ENCODE measurements around the gene RBMS1.
A peak's percentile ranks its signal among the peaks of the same experiment; 100 is the strongest.

The RBMS1 gene

DNA sequence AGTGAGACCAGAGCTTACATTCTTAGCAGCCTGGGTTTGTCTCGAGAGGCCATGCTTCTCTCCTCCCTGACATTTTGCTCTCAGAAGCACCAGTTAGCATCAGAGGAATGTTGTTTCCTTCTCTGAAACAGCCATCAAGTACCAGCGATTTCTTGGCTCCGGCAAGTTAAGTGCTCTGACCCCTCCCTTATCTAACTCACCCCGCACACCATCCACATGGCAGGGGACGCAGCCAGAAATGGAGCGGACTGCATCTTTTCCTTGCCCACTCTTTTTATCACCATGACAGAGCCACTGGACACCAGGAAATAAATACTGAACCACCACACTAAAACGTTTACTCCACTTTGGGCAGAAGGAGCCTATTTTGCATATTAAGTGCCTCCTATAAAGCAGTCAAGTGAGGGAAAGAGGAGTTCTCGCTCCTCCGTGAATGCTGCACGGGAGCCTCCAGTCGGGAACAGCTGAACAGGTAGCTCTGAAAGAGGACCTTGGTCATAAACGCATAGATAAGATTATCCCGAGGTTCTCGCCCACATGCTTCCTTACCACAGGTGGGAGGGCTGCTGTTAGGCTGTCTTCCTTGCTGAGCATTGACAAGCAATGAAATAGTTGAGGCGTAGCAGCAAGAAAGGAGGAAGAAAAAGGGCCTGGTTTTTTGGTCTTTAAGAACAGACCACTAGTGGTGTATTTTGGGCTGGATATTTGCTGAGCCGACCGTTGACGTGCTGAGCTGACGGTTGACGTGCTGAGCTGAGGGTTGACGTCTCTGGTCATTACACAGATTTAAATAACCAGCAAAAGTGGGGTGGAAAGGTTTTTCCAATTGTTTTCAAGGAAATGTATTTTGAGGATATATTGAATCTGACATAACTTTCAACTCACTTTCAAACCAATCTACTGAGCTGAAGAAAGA lies 222.2 kb downstream of the RBMS1 start:
- peak in 1 of 14 donors; percentile 35 for DNase-seq

DNA sequence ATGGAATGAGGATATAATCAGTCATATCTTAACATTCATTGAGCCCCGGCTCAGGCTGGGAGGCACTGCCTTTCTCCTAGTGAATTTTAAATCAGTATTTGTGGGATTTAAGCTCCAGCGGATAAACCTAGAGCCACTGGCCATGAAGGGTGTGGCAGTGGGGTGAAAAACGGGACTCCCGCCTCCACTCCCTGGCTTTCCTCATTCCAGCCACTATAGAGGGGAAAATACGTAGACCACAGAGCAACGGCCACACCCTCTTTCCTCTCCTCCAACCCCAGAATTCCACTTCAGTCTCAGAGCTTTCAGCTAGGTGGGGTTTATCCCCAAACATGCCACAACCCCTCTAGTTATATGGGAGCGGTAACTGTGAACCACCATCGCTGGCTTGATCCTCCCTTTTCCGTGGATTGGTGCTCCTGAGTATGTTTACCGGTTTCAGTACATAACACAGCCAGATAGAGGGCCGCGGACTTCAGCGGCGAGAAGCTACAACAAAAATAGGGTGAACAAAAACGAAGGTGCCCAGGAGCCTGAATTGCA lies 223.0 kb downstream of the RBMS1 start:
- peak in 3 of 14 donors; percentile 17 to 35 (median 24) for DNase-seq

DNA sequence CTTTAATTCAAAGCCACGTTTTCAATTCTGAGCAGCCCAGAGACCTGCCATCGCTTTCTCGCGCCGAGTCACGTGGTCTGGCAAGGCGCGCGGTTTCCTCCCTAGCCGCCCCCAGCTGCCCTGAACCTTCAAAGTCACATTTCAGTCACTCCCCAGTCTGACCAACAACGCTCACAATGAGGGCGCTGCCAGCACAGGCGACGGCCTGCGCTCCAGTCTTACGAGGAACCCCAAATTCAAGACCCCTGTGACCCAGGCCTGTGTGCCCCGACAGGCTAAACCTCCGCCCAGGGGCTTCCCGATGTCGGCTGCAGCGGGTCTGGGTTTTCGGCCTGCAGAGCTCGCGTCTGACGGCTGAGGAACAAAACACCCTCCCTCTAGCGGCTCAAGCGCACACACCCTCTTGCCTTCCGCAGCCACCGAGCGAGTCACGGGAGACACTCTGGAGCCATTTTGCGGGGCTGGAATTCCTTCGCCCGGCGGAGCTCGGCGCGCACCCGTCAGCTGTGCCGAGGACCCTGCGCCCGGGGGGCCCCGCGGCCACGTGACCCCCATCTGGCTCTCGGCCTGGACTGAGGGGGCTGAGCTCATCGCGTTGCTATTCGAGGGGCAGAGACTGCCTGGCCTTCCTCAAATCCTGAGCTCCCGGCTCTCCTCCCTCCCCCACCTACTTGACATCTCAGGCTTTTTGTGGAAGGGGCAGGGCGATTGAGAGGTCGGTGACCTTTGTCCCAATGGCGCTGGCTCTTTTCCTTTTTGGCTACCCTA lies 223.6 kb downstream of the RBMS1 start:
- peak; percentile 31 to 86 (median 80) for DNase-seq

DNA sequence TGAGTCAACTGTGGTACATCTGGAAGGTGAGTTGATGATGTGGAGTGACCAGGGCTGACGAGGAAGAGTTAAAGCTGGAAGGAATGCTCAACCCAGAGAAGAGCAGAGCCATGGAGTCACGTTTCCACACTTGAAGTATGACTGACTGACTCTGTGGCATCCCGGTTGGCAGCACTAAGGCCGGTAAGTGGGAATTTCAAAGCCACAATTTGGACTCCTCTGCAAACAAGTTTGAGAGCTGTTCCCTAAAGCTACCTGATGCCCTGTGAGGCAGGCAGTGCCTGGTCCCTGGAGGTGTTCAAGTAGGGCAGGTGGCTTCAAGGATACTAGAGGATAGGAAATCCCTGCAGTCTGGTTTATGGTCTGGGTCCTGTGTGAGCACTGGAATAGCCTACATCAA lies 224.2 kb downstream of the RBMS1 start:
- DNase-seq: peak in 1 of 14 donors; percentile 41

DNA sequence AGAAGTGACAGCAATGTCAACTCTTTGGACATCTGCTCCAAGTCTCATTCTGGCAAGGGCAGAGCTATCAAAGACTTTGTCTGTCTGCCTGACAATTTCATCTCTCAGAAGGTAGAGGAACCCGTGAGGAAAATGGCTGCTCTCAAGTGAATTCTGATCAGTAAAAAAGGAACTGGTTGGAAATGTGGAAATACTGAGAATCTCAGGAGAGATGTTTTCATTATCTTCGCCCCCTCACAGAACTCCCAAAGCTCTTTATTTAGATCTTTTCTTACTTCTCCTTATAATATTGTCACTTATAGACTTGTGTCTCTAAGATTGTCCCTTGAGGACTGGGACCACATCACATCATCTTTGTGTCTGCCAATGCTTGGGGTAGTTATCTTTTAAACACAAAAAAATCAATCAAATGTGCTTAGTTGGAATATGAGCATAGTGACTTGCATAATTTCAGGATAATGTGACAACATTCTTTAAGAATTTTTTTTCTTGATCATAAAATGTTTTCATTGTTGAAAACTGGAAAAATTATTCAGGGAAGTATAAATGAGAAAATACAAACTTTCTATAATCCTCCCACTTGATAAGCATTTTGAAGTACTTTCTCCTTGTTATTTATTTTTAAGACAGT lies 225.3 kb downstream of the RBMS1 start:
- DNase-seq: no peak

DNA sequence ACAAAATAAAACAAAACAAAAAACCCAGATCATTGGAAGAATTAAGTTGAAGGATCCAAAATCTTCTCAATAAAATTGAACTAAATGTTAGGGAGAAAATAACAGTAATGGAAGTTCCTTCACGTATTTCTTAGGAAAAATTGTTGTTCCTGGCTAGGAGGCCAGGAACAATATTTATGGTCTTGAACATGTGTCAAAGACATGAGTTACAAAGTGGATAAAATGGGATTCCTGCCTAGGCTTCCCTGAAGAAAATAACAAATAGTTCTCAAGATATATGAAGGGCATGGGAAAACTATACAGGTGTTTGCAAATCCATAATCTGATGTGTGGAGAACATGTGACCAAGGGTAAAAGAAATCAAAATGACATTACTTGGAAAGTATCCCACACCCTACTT lies 225.9 kb downstream of the RBMS1 start:
- no peak for DNase-seq

DNA sequence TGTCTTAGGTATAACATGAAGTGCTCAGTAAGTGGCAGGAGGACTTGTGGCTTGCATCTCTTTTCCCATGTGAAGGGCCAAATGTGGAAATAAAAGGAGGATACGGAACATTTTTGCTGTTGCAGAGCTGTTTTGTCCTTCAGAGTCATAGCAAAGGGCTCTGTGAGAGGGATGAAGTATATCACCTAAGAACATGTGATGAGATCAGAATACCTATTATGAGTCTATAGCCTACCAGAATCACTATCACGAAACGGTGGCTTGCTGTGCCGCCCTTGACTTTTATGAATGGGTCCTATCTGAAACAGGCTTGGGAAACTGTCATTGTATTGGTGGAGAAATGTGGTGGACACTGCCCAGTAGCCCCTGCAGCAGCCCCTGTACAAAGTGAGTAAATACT lies 226.6 kb downstream of the RBMS1 start:
- DNase-seq: no peak

DNA sequence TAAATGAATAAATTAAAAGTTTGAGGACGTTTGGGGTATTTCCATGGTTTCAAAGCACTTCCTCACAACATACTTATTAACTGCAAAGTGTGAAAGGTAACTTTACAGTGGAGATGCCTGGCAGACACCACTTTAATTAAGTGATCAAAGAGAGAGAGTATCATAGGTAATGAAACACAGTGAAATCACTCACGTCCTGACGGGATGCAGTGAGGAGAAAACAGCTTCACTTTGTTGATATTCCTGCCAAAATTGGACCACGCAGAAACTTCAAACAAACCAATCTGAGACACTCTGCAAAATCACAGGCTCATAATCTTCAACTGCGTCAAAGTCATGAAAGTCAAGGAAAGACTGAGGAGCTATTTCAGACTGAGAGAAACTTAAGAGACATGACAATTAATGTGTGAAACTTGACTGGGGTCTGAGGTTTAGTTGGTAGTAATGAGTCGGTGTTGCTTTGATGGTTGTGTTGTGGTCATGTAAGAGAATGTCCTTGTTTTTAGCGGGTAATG lies 227.5 kb downstream of the RBMS1 start:
- no peak for DNase-seq

DNA sequence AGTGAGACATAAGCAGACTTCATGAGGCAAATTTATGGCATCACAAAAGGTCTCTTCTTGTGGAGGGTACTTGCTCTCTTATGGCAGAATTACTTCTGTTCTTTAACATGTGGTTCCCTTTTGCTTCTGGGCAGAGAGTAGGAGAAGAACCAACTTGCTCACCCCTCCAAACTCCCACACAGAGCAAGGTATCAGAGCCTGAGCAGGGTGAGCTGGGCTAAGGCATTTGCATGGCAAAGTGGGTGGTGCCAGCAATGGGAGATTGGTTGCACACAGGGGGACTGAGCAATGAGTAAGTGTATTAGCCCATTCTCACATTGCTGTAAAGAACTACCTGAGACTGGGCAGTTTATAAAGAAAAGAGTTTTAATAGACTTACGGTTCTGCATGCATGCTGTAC lies 229.3 kb downstream of the RBMS1 start:
- DNase-seq: no peak

DNA sequence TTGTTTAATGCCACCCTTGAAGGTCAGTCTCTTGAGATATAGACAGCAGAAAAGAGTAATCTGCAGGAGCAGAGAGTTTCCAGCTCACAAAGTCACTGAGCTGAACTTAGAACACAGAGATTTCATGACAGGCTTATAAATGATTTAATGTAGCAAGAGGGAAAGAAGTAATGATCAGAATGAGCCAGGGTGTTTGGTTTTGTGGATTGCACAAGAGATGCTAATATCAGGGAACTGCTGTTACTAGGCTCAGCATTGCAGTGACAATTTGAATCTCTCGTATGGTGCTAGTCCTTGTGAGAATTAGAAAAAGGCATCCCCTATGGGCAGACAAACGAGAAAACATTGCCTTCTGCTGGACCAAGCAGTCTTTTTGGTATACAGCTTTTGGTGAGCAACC lies 231.9 kb downstream of the RBMS1 start:
- no peak for DNase-seq

DNA sequence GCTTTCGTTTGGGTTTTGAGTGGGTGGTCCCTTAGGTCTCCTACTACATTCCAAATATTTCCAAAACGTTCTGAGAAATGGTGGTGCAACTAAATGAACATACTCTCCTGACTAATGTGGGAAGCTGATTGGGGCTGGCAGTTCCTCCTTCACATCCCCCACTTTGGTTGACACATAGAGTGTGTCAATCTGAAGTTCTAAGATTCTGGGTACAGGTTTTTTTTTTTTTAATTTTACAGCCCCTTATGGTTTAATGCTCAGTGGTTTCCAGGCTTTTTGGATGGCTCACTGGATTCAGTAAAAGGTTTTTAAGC lies 235.2 kb downstream of the RBMS1 start:
- DNase-seq: no peak

DNA sequence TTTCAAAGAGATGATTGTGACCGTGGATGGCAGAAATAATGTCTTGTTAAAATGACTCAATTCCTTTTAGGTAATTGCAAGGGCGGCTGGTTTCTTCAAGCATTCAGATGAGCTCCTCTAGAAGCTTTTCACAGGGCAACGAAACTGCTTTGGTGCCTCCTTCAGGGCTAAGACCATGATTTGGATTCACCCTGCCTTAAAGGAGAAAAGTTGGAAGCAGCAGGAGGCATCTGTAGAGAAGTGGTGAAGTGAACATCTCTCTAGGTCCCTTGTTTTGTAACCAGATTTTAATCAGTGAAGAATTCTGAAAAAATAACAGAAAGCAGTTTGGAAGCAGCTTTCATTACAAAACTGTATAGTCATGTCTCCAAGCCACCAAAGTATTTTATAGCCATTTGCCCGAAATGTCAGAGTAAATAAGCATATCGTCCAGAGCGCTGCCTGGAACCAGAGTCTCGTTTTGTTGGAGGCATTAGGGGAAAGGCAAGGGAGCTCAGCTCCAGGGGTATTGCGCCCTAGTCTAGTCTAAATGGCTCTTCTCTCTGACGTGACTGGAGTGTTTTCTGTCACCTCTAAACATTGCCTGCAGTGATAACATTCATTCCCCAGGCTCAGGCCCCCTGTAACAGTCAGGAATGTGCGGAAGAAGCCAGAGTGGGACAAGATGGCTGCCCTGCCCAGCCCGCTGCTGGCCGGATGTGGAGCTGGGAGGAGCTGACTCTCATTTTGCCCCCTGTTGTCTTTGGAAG lies 235.7 kb downstream of the RBMS1 start:
- DNase-seq: no peak

DNA sequence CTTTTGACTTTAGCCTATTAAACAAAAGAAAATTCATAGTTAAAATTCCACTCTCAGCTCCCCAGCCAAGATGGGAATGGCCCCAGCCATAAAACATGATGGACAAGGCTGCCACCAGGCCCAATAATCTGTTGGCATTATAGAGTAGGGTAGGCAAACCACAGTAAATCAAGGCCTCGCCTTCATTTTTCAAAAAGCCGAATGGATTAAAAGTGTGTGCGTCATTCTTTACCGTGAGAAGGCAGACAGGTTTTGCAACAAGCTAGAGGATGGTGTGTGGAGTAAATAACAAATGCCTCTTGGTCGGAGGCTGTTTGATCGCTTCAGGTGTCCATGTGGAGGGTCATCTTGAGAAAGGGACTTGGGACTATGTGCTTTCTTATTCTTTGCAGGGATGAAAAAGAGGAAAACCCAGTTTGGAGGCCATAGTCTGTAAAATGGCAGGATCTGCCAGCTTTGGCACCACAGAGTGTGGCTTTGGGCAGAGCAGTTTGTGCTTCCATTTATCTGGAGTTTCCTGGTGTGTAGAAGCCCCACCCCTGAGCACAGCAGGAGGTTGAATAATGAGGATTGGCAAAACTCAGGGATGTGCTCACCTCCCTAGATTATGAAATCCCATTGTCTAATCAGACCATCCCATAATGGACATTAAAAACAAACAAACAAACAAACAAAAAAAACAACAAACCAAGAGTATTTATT lies 236.4 kb downstream of the RBMS1 start:
- DNase-seq: no peak

DNA sequence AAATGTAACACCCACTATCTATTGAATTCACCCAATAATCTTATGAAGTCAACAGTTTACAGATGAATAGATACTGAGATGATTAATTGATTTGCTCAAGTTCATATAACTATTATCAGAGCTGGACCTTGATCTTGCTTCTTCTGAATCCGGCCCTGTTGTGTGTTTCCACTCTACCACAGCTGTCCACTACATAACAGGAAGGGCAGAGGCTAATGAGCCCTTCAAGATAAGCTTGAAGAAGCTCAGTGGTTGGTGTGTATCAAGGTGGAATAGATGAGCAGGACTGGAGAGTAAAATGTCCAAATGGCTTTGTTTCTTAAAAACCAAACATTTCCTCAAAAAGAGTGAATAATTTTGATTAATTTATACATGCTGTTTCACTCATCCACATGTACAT lies 237.1 kb downstream of the RBMS1 start:
- DNase-seq: no peak

DNA sequence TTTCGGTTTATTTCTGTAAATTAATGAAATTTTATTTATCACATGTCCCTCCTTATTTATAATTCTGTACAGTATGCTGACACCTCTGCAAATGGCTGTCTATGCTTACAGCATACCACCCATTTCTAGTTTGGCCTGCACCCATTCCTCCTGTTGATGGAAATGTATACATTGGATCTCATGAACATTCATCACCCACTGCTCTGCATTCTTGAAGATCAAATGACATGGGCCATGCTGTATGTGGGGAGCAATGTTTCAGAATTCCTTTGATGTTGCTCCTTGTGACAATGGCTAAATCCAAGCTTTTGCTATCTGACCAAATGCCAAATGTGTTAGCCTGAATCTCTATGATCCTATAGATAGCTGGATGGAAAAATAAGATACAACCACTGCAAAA lies 238.2 kb downstream of the RBMS1 start:
- DNase-seq: no peak

DNA sequence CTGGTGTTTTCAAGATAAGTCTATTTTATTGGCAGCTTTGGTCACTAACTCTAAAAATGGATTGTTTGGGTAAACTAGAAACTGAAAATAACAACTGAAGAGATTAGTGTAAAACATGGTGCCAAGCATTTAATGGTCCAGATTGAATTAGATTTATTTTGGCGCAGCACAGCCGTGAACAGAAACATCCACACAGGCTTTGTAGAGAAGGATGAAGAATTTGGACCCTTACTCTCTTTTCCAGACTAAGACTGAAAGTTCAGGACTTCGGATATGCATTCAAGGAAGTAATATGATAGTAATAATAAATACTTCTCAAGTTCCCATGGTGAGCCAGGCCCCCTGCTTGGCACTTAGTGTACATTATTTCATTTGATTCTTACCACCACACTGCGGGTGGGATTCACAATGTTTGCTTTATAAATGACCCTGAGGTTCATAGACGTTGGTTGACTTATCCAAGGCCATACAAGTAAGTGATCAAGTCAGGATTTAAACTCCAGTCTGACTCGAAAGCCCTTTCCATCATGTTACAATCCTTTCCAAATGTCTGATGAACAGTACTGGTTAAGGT lies 239.3 kb downstream of the RBMS1 start:
- DNase-seq: no peak

DNA sequence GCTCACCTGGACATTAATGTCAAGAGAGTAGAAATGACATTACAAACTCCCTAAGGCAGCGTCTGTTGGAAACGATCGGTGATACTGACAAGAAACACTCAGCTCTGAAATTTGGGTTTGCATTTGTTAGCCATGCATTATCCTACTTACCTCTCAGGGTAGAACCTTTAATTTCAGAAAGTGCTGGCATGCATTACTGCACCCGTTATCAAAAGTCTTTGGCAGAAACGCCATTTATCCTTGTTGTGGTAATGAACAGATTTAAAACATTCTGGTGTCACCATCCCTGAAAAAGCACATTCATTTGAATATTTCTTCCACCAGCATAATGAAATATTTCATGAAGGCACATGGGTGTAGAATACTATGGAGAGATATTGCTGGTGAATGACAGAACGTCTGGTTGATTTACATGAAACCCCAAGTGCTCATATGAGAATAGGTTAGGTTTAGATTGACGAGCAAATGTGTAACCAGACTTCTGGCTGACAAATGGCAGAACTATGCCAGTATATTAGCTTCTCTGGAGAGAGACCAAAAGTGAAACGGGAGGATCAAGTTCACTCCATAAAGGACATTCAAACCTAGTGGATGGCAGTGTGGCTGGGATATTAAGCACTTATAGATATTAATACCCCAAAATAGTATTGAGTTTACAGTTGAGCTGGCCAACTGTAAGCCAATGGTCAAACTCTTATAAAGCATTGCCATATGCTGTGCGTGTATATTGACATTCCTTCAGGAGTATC lies 240.0 kb downstream of the RBMS1 start:
- DNase-seq: no peak

DNA sequence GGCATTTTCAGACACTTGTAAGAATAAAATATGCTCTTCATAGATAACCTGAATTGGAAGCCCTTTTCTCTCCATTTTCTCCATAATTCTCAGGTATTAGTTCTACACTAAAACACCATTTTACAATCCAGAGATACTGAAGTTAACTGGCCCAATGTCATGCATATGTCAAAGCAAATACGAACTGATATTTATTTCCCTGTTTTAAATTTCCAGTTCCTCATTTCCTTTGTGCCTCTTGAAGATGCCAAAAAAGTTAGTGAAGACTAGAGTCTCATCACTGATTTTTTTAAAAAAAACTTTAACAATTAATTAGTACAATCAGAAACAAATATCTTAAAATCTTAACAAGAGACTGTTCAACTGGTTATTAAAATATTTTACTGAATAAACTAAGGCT lies 240.7 kb downstream of the RBMS1 start:
- DNase-seq: no peak

DNA sequence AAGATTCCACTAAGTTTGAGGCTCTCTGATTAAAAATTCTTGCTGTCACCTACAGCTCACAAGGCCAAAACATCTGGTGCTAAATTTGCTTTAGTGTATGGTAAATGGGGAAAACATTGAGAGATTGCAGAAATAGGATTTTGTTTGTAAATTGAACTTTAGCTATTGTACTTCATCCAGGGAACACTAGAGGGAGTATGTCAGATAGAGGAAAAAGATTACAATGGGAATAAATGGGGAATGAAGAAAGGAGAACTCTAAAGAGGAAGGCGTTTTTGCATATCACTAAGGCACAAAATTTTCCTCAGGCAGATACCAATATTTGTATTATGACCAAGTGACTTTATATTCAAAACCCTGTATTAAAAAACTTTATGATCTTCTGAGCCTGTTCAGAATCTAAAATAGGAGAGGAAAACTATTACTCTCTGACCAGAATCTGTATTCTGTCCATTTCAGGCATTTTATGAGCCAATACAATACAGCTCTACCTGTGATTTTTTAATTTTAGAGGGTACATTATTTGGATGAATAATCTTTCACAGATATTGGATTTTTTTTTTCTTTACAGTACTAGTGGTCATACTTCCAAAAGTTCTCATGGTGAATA lies 241.2 kb downstream of the RBMS1 start:
- DNase-seq: no peak

DNA sequence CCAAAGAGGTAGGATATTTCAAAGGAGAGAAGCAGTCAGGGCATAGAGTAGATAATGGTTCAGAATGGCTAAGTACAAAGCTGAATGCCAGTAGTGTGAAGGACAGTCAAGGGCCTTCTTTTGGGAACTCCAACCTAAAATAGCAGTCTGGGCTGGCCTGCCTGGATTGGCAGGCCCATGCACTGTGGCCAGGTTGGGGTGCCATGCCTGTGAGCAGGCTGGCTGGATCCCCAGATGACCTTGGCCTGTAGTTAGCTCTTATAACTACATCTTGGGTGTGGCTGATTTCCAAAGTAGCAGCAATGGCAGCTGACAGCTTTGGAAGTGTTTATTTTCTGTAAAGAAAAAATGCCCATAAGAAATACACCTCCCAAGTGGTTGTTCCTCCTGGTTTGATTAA lies 242.0 kb downstream of the RBMS1 start:
- no peak for DNase-seq

Data from C1 segment of cervical spinal cord (tissue), 14 donors.